HepG2 (cell line): ENCODE measurements around the gene P4HTM. TPM values are rescaled to one million over a fixed set of nuclear protein-coding genes. Genes with fewer than 3 reads are reported as not detected.

Experiments used
- ATAC-seq: fragments of 200-7000 bp; cut with Tn5 transposase; 3 replicates; pipeline ENCODE4 v1.9.1; 2020; ENCODE audit warnings: mild to moderate bottlenecking, moderate library complexity
- BruUV-seq: library from RNA; stranded (reverse); fragments of 400-500 nt; replicated peaks from 2 replicates; lab custom pipeline; 2021; lab: Mats Ljungman, UMichigan
- CTCF ChIA-PET: fragments of 300-600 bp; formaldehyde crosslinking; extraction: SDS; loops from one replicate; lab custom pipeline; 2021; ENCODE audit warnings: low total read pairs, inconsistent platforms, low intra/inter-chr PET ratio; lab: Yijun Ruan, JAX
- POLR2A ChIA-PET: fragments of 350-600 bp; sonication (Branson Sonifier 250); formaldehyde crosslinking; loops from one replicate; lab custom pipeline; 2020; ENCODE audit warnings: antibody characterized with exemption, inconsistent platforms; lab: Yijun Ruan, JAX
- DNase-seq: peaks from one replicate; pipeline ENCODE4 v3.0.0-alpha.2; 2015; ENCODE audit warnings: low spot score
- FAIRE-seq: peaks from 3 replicates; lab custom pipeline; 2011; peaks lifted over from hg19 to GRCh38; lab: Jason Lieb, UNC
- H2AFZ ChIP-seq: one replicate; pipeline ENCODE4 v1.6.1; 2011; ENCODE audit warnings: low read length, inconsistent platforms
- H3K27ac ChIP-seq: fragments of 300-600 bp; 3 replicates; pipeline ENCODE4 v1.8.0; 2011; ENCODE audit warnings: mixed run types, mild to moderate bottlenecking, mixed read lengths, low read length, inconsistent platforms; ENCODE audit not compliant: insufficient read depth; ENCODE audit errors: extremely low read length
- H3K27me3 ChIP-seq, 2 experiments: fragments of 200-600 bp in 1 of 2; 2 replicates in 1 of 2; 3 replicates in 1 of 2; pipeline versions ENCODE4 v1.6.0 to v1.8.0; 2011; ENCODE audit warnings: low read length in 2 of 2, mild to moderate bottlenecking in 2 of 2, moderate library complexity in 2 of 2, inconsistent platforms in 1 of 2; ENCODE audit not compliant: insufficient read depth in 2 of 2, control insufficient read depth in 1 of 2
- H3K36me3 ChIP-seq, 2 experiments: fragments of 200-600 bp in 1 of 2; replicated peaks in 1 of 2; 2 replicates in 1 of 2; 3 replicates in 1 of 2; pipeline versions ENCODE4 v1.5.1 to v1.8.0; 2011; ENCODE audit warnings: low read length in 2 of 2, inconsistent platforms in 1 of 2; ENCODE audit not compliant: insufficient read depth in 2 of 2, control insufficient read depth in 1 of 2
- H3K4me1 ChIP-seq: 2 replicates; pipeline ENCODE4 v1.5.1; 2012; ENCODE audit warnings: low read length, inconsistent platforms; ENCODE audit not compliant: insufficient read depth
- H3K4me2 ChIP-seq: 2 replicates; pipeline ENCODE4 v1.6.0; 2011; ENCODE audit warnings: low read depth, low read length, inconsistent platforms
- H3K4me3 ChIP-seq, 3 experiments: fragments of 200-600 bp in 1 of 3; sonication (generic), shearing (Covaris generic) in 1 of 3; replicated peaks in 1 of 3; 2 replicates each; pipeline ENCODE4 v1.5.1; 2011 to 2016; ENCODE audit warnings: low read length in 3 of 3, inconsistent platforms in 2 of 3, low read depth in 2 of 3, mild to moderate bottlenecking in 2 of 3, control low read depth in 1 of 3, mixed read lengths in 1 of 3; ENCODE audit not compliant: insufficient read depth in 1 of 3
- H3K79me2 ChIP-seq: one replicate; pipeline ENCODE4 v1.6.1; 2011; ENCODE audit warnings: low read length, inconsistent platforms; ENCODE audit not compliant: insufficient read depth
- H3K9ac ChIP-seq: 2 replicates; pipeline ENCODE4 v1.6.0; 2011; ENCODE audit warnings: mild to moderate bottlenecking, low read depth, low read length, inconsistent platforms; ENCODE audit not compliant: insufficient read depth
- H3K9me3 ChIP-seq: 2 replicates; pipeline ENCODE4 v1.5.1; 2012; ENCODE audit warnings: mild to moderate bottlenecking, low read length
- H4K20me1 ChIP-seq: 2 replicates; pipeline ENCODE4 v1.6.0; 2011; ENCODE audit warnings: inconsistent platforms, mild to moderate bottlenecking, low read length, moderate library complexity; ENCODE audit not compliant: insufficient read depth
- GMEB2 ChIP-seq: IDR thresholded peaks from 2 replicates; pipeline ENCODE4 v1.6.1; 2016; ENCODE audit warnings: missing biosample characterization, missing genetic modification reagents, low read depth
- GZF1 ChIP-seq: sonication (generic); formaldehyde crosslinking; IDR thresholded peaks from 2 replicates; pipeline ENCODE4 v1.5.1; 2020; ENCODE audit warnings: mild to moderate bottlenecking, missing genetic modification reagents
- HNRNPL ChIP-seq: fragments of 200-400 bp; formaldehyde crosslinking; IDR thresholded peaks from 2 replicates; pipeline ENCODE4 v1.6.1; 2017; ENCODE audit warnings: mild to moderate bottlenecking, low read depth, low read length
- KDM3A ChIP-seq: IDR thresholded peaks from 2 replicates; pipeline ENCODE4 v1.6.1; 2018; ENCODE audit warnings: low read depth, missing compliant biosample characterization
- KLF9 ChIP-seq: IDR thresholded peaks from 2 replicates; pipeline ENCODE4 v1.6.1; 2016; ENCODE audit warnings: low read depth
- MXI1 ChIP-seq: IDR thresholded peaks from 3 replicates; pipeline ENCODE4 v1.6.1; 2012; ENCODE audit warnings: low read depth, low read length, inconsistent platforms, borderline replicate concordance
- POLR2A ChIP-seq, 2 experiments: IDR thresholded peaks; 2 replicates each; pipeline ENCODE4 v1.6.1; 2011; ENCODE audit warnings: low read depth in 2 of 2, low read length in 2 of 2, mild to moderate bottlenecking in 1 of 2, moderate library complexity in 1 of 2; ENCODE audit not compliant: insufficient read depth in 1 of 2
- POLR2G ChIP-seq: fragments of 200-400 bp; formaldehyde crosslinking; IDR thresholded peaks from 2 replicates; pipeline ENCODE4 v1.6.1; 2018; ENCODE audit warnings: mild to moderate bottlenecking, low read depth, low read length, moderate library complexity
- SALL2 ChIP-seq: sonication (generic); formaldehyde crosslinking; IDR thresholded peaks from 2 replicates; pipeline ENCODE4 v1.8.1; 2023; ENCODE audit warnings: mild to moderate bottlenecking, missing genetic modification reagents, inconsistent platforms
- TEAD2 ChIP-seq: sonication (generic); formaldehyde crosslinking; IDR thresholded peaks from 2 replicates; pipeline ENCODE4 v1.9.0; 2021; ENCODE audit warnings: missing genetic modification reagents
- TEAD3 ChIP-seq: optimal IDR thresholded peaks from 2 replicates; pipeline ENCODE3; 2016; ENCODE audit warnings: borderline replicate concordance
- YY1 ChIP-seq: IDR thresholded peaks from 2 replicates; pipeline ENCODE4 v1.6.1; 2011; ENCODE audit warnings: low read length, low read depth, moderate library complexity, mild to moderate bottlenecking; ENCODE audit not compliant: insufficient read depth, insufficient replicate concordance
- ZBTB21 ChIP-seq: sonication (generic); formaldehyde crosslinking; IDR thresholded peaks from 2 replicates; pipeline ENCODE4 v1.4.0; 2020; ENCODE audit warnings: missing genetic modification reagents
- ZNF441 ChIP-seq: sonication (generic); formaldehyde crosslinking; IDR thresholded peaks from 2 replicates; pipeline ENCODE4 v1.7.0; 2021; ENCODE audit warnings: missing genetic modification reagents, borderline replicate concordance
- ZNF557 ChIP-seq: sonication (generic); formaldehyde crosslinking; IDR thresholded peaks from 2 replicates; pipeline ENCODE4 v1.4.0; 2020; ENCODE audit warnings: missing genetic modification reagents
- ZNF589 ChIP-seq: sonication (generic); formaldehyde crosslinking; conservative IDR thresholded peaks from 2 replicates; pipeline ENCODE4 v1.8.0; 2022; ENCODE audit warnings: mild to moderate bottlenecking, moderate library complexity, missing genetic modification reagents
- ZNF792 ChIP-seq: IDR thresholded peaks from 2 replicates; pipeline ENCODE4 v1.6.1; 2016
- ZSCAN30 ChIP-seq: sonication (generic); formaldehyde crosslinking; IDR thresholded peaks from 2 replicates; pipeline ENCODE4 v1.5.0; 2020; ENCODE audit warnings: mild to moderate bottlenecking, missing genetic modification reagents
- WGBS: methylation state at CpG from one replicate; pipeline ENCODE4 v1.1.6; 2017; ENCODE audit warnings: low lambda C conversion rate; 5-methylcytosine and 5-hydroxymethylcytosine counted together
- in situ Hi-C: cut with HindIII; loops from 2 replicates; pipeline ENCODE4 v1.10.0; 2017; ENCODE audit warnings: low pct_unique_long_range_greater_than_20kb; ENCODE audit not compliant: extremely low pct_ligation_motif_present
- intact Hi-C: fragments of 100-400 bp; cut with micrococcal nuclease; formaldehyde crosslinking; loops from one replicate; pipeline ENCODE4 v1.10.0; 2022; ENCODE audit not compliant: unreplicated experiment
- polyA plus RNA-seq, 8 experiments: library from polyadenylated mRNA; depleted of rRNA in 3 of 8; stranded (reverse) in 7 of 8; unstranded in 1 of 8; fragments of >200 nt; fragmentation: Illumina TruSeq in 4 of 8; extraction: Trizol in 4 of 8; gene quantifications; 2 replicates each; pipeline versions ENCODE4 v1.2.1 to v1.2.3, GENCODE V29; 2011 to 2016; ENCODE audit warnings: low read depth in 4 of 8, missing spikeins in 1 of 8, mixed read lengths in 1 of 8; ENCODE audit not compliant: insufficient read depth in 1 of 8
- total RNA-seq, 5 experiments: library from RNA; depleted of rRNA; stranded (reverse); fragments of >200 nt; fragmentation: Illumina TruSeq; extraction: Trizol; gene quantifications; 2 replicates each; pipeline ENCODE4 v1.2.3, GENCODE V29; 2016; ENCODE audit warnings: low read depth in 1 of 5
- TF ChIP-seq, protein P1 (sequence below): sonication (generic); formaldehyde crosslinking; IDR thresholded peaks from 2 replicates; pipeline ENCODE4 v1.4.0; 2020; ENCODE audit warnings: mild to moderate bottlenecking, missing genetic modification reagents
- TF ChIP-seq, protein P2 (sequence below): IDR thresholded peaks from 2 replicates; pipeline ENCODE4 v1.6.1; 2012; ENCODE audit warnings: inconsistent platforms
- TF ChIP-seq, protein P3 (sequence below): sonication (generic); formaldehyde crosslinking; IDR thresholded peaks from 2 replicates; pipeline ENCODE4 v1.8.1; 2023; ENCODE audit warnings: mild to moderate bottlenecking, missing genetic modification reagents

Gene P4HTM
- total and polyA plus RNA-seq, 2 of the 13 experiments (the other 11 are each of a cell fraction or from before 2014, with no cell fraction given) = 0.01 TPM; not detected in 1

DNA sequence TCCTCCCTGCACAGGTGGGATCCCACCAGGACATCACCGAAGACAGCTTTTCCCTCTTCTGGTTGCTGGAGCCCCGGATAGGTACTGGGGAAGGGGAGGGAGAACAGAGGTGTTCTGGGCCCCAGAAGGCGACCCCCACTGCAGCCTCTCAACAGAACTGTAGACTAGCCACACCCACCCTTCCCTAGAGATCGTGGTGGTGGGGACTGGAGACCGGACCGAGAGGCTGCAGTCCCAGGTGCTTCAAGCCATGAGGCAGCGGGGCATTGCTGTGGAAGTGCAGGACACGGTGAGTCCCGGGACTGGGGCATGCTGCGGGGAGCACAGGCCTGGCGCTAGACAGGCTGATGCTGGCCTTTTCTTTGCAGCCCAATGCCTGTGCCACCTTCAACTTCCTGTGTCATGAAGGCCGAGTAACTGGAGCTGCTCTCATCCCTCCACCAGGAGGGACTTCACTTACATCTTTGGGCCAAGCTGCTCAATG lies 32.7 kb downstream of the P4HTM start:
- CTCF ChIA-PET = no interaction called here
- no peak overlapping the region for H2AFZ ChIP-seq
- in situ Hi-C loops = no loop called here
- no peaks in the 10 kb centered on the region for H4K20me1 ChIP-seq
- POLR2A ChIA-PET = interaction anchor here (0.9 to 11.1 kb wide), 9 partner anchors 13 to 549 kb away, joined by 3 to 280 read pairs (median 12); partner anchors contain the start of genes LAMB2, QARS1, QRICH1 and RHOA
- intact Hi-C loops = loop anchor here (5.0 kb wide), 1 partner anchor 70 kb away; the partner anchor contains the start of gene QRICH1
- H3K36me3 ChIP-seq = peaks cover 16 to 30% of the 10 kb centered on the region in 2 experiments
- H3K27me3 ChIP-seq = no peaks in the 10 kb centered on the region; a peak in 1 of 5 replicates
- peak overlapping the region; percentile 89 for H3K4me2 ChIP-seq
- peak overlapping the region; percentile 99 for H3K27ac ChIP-seq
- H3K4me1 ChIP-seq = peaks cover 50% of the 10 kb centered on the region
- H3K9ac ChIP-seq = peak overlapping the region; percentile 99
- DNase-seq (peak; percentile 39), FAIRE-seq (no peak), ATAC-seq (no peak)
- 0% methylated on average over 2 of the region's 12 CpGs for WGBS
- no peaks in the 10 kb centered on the region for H3K9me3 ChIP-seq
- peak overlapping the region; percentile 80 to 96 (median 89) for H3K4me3 ChIP-seq
- H3K79me2 ChIP-seq = peaks cover 27% of the 10 kb centered on the region
- no TSS peak for BruUV-seq
- TF ChIP-seq, protein P1, sequence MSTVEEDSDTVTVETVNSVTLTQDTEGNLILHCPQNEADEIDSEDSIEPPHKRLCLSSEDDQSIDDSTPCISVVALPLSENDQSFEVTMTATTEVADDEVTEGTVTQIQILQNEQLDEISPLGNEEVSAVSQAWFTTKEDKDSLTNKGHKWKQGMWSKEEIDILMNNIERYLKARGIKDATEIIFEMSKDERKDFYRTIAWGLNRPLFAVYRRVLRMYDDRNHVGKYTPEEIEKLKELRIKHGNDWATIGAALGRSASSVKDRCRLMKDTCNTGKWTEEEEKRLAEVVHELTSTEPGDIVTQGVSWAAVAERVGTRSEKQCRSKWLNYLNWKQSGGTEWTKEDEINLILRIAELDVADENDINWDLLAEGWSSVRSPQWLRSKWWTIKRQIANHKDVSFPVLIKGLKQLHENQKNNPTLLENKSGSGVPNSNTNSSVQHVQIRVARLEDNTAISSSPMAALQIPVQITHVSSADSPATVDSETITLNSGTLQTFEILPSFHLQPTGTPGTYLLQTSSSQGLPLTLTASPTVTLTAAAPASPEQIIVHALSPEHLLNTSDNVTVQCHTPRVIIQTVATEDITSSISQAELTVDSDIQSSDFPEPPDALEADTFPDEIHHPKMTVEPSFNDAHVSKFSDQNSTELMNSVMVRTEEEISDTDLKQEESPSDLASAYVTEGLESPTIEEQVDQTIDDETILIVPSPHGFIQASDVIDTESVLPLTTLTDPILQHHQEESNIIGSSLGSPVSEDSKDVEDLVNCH = no peak
- TF ChIP-seq SALL2 = 0 out of 2 replicates have a peak, but pooled peaks have one; percentile 17
- TF ChIP-seq ZBTB21 = no peak
- 0 out of 3 replicates have a peak, but pooled peaks have one; percentile 2 for TF ChIP-seq MXI1
- TF ChIP-seq, protein P2, sequence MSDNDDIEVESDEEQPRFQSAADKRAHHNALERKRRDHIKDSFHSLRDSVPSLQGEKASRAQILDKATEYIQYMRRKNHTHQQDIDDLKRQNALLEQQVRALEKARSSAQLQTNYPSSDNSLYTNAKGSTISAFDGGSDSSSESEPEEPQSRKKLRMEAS = peak; percentile 20; the same call in 1 of the 2 replicates
- TF ChIP-seq ZSCAN30 = peak; percentile 6; the same call in 1 of the 2 replicates
- TF ChIP-seq YY1 = no peak
- no peak for TF ChIP-seq ZNF557 (CRISPR knock-in tag)
- TF ChIP-seq ZNF589 (CRISPR knock-in tag) = no peak
- peak in 1 of 2 experiments; percentile 46; a peak in 1 of 4 replicates for TF ChIP-seq POLR2A (IDR thresholded peaks at IDR 0.05; ENCODE audit: insufficient read depth in 1 of 2, low read depth in 2 of 2, low read length in 2 of 2)
- no peak for TF ChIP-seq KDM3A (CRISPR knock-in tag)
- no peak for TF ChIP-seq TEAD2 (CRISPR knock-in tag)
- TF ChIP-seq KLF9 (CRISPR knock-in tag) = 0 out of 2 replicates have a peak, but pooled peaks have one; percentile 21
- 0 out of 2 replicates have a peak, but pooled peaks have one; percentile 26 for TF ChIP-seq HNRNPL
- TF ChIP-seq GZF1 (CRISPR knock-in tag) = 0 out of 2 replicates have a peak, but pooled peaks have one; percentile 30
- TF ChIP-seq ZNF441 (CRISPR knock-in tag) = no peak
- TF ChIP-seq ZNF792 (CRISPR knock-in tag) = no peak
- TF ChIP-seq POLR2G = peak; percentile 61
- TF ChIP-seq GMEB2 = no peak
- TF ChIP-seq TEAD3 (CRISPR knock-in tag) = peak; percentile 33
- TF ChIP-seq, protein P3, sequence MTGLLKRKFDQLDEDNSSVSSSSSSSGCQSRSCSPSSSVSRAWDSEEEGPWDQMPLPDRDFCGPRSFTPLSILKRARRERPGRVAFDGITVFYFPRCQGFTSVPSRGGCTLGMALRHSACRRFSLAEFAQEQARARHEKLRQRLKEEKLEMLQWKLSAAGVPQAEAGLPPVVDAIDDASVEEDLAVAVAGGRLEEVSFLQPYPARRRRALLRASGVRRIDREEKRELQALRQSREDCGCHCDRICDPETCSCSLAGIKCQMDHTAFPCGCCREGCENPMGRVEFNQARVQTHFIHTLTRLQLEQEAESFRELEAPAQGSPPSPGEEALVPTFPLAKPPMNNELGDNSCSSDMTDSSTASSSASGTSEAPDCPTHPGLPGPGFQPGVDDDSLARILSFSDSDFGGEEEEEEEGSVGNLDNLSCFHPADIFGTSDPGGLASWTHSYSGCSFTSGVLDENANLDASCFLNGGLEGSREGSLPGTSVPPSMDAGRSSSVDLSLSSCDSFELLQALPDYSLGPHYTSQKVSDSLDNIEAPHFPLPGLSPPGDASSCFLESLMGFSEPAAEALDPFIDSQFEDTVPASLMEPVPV = no peak
